Small intestine (tissue), 7 donors: ENCODE results near the gene CAMK1D. TPM values are rescaled to one million over a fixed set of nuclear protein-coding genes. Genes with fewer than 3 reads are reported as not detected.
"Not testable (repeated sequence)": the region's sequence is repeated elsewhere in the genome, so short reads cannot be mapped to it uniquely, and the experiment has no call there.

Experiments used
- DNase-seq, 2 donors: peaks; one replicate each; pipeline versions ENCODE4 v3.0.0 to v3.0.0-alpha.2; 2013
- FAIRE-seq: peaks from 2 replicates; lab custom pipeline; 2012; peaks lifted over from hg19 to GRCh38; lab: Jason Lieb, UNC
- H3K27ac ChIP-seq, 3 donors: one replicate each; pipeline ENCODE4 v1.5.1; 2013; ENCODE audit warnings: low read length in 2 of 3, mild to moderate bottlenecking in 2 of 3, control low read depth in 1 of 3, inconsistent platforms in 1 of 3, low read depth in 1 of 3, moderate library complexity in 1 of 3
- H3K27me3 ChIP-seq, 3 donors: one replicate each; pipeline ENCODE4 v1.6.1; 2013; ENCODE audit warnings: low read length in 3 of 3, inconsistent platforms in 1 of 3; ENCODE audit not compliant: control insufficient read depth in 3 of 3, insufficient read depth in 3 of 3
- H3K36me3 ChIP-seq, 3 donors: one replicate each; pipeline ENCODE4 v1.6.1; 2013; ENCODE audit warnings: low read length in 3 of 3, inconsistent platforms in 1 of 3, low read depth in 1 of 3, mild to moderate bottlenecking in 1 of 3, moderate library complexity in 1 of 3; ENCODE audit not compliant: control insufficient read depth in 3 of 3, insufficient read depth in 2 of 3
- H3K4me1 ChIP-seq, 3 donors: one replicate each; pipeline ENCODE4 v1.6.1; 2013; ENCODE audit warnings: low read length in 2 of 3, inconsistent platforms in 1 of 3, low read depth in 1 of 3, mild to moderate bottlenecking in 1 of 3, moderate library complexity in 1 of 3; ENCODE audit not compliant: control insufficient read depth in 3 of 3, insufficient read depth in 2 of 3
- H3K4me3 ChIP-seq, 3 donors: one replicate each; pipeline ENCODE4 v1.5.1; 2013; ENCODE audit warnings: low read length in 3 of 3, control low read depth in 1 of 3, inconsistent platforms in 1 of 3, low read depth in 1 of 3, mild to moderate bottlenecking in 1 of 3, moderate library complexity in 1 of 3
- H3K9me3 ChIP-seq, 2 donors: one replicate each; pipeline ENCODE4 v1.6.1; 2013; ENCODE audit warnings: low read depth in 1 of 2, low read length in 1 of 2; ENCODE audit not compliant: control insufficient read depth in 2 of 2, insufficient read depth in 1 of 2
- WGBS, 3 donors: extraction: QIAGEN DNeasy Blood & Tissue Kit; methylation state at CpG; one replicate each; pipeline ENCODE4 v1.1.7; 2013; 5-methylcytosine and 5-hydroxymethylcytosine counted together
- polyA plus RNA-seq, 4 donors: library from polyadenylated mRNA; stranded (reverse) in 3 of 4; unstranded in 1 of 4; fragments of 200-250 nt in 3 of 4; fragments of 120-200 nt in 1 of 4; gene quantifications; one replicate each; pipeline versions ENCODE4 v1.2.1 to v1.2.3, GENCODE V29; 2013
- donor health status: healthy with polysubstance abuse.
- donor health status: control.
- donor health status: control.
- donor health status: Bipolar disorder and iron deficiency.
- donor health status: healthy.

Gene CAMK1D
- polyA plus RNA-seq, 4 donors = 0.45 to 9.7 (median 3.8) TPM

DNA sequence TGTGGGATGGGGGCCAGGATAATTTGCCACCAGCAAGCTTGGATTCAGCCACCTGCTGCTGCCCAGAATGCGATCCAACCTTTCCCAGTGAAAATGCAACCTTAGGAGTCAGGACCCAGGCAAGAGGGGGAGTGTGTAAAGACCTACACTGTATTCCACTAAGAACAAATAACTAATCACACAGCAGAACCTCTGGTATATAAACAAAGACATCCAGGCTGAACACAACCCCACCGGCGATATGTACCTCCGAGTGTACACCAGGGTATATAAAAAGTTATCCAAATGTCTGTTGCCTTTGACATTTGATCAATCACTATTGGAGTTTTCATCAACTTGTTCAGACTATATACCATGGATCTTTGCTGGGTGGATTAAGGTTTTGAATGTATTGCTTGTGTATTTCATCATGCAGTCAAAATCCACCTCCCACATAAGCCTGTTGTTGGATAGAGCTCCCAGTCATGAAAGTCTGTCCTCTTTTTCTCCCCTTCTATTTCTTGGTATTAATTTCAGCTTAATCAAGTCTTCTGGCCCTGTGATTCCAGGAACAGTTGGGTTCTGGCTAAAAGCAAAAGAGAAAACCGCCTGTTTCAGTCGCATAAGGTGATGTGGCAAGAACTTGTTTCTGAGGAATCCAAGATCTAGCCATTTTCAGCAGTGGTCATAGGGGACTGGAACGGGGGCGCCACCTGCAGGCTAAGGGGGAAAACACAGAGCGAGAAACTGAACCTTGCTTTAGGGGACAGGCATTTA, 361.4 kb downstream of the CAMK1D start:
- WGBS, 3 donors = 39 to 44% (median 41%) methylated on average over 9 of the region's 9 CpGs
- H3K36me3 ChIP-seq = no peaks in the 10 kb centered on the region
- peaks cover 0 to 13% (median 7%) of the 10 kb centered on the region in 3 donors for H3K4me1 ChIP-seq
- peak; percentile 76 to 87 for DNase-seq
- no peaks in the 10 kb centered on the region for H3K9me3 ChIP-seq
- H3K4me3 ChIP-seq = no peak overlapping the region
- no peak overlapping the region for H3K27ac ChIP-seq
- H3K27me3 ChIP-seq = no peaks in the 10 kb centered on the region
- FAIRE-seq = no peak

DNA sequence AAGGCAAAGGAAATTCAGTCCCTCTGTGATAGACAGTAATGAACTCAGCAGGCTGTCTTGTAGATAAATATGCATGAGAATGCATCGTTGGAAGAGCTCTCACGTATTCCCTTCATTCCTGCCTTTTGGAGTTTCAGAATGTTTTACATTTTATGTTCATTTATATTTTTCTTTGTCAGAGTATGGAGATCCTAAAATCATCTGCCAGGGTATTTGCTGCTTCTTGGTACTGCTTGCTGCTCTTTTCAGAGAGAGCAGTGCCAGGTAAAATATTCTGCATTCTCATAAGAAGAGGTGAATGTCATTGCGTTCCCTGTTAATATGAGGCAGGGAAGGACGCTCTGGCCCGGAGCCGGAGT, 362.0 kb downstream of the CAMK1D start:
- 68 to 73% (median 69%) methylated on average over 6 of the region's 6 CpGs for WGBS, 3 donors
- Histone ChIP-seq H3K27me3 (no peaks in the 10 kb centered on the region), H3K27ac (no peak overlapping the region), H3K4me3 (no peak overlapping the region), H3K9me3 (no peaks in the 10 kb centered on the region), H3K36me3 (no peaks in the 10 kb centered on the region), H3K4me1 (peaks cover 0 to 13% (median 7%) of the 10 kb centered on the region in 3 donors)
- DNase-seq = no peak
- no peak for FAIRE-seq

DNA sequence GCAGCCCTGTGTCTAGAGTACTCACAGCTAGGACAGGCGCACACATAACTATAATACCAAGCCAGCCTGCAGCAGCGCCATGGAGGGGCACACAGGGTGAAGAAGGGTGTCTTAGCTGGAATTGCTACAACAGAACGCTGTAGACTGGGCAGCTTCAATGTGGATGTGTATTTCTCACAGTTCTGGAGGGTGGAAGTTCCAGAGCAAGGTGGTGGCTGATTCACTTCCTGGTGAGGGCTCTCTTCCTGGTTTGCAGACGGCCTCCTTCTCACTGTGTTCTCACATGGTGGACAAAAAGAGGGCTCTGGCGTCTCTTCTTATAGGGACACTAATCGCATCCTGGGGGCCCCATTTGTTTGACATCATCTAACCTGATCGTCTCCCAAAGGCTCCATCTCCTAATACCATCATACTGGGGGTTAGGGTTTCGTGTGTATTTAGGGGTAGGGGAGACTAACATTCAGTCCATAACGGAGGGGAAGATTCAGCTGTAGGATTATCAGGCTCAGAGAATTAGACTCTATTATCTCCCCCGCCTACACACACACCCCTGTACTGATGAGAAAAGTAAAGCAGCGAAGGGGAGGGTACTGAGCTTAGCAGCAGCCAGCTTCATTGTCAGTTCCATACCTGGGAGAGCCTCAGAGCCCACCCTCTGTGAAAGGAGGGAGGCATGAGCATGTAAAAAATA, 363.1 kb downstream of the CAMK1D start:
- H3K4me1 ChIP-seq = peaks cover 0 to 7% (median 5%) of the 10 kb centered on the region in 3 donors
- H3K27ac ChIP-seq = no peak overlapping the region
- FAIRE-seq = no peak
- no peaks in the 10 kb centered on the region for H3K36me3 ChIP-seq
- no peak overlapping the region for H3K4me3 ChIP-seq
- H3K9me3 ChIP-seq = no peaks in the 10 kb centered on the region
- 89 to 91% (median 91%) methylated on average over 11 of the region's 11 CpGs for WGBS, 3 donors
- DNase-seq = no peak
- no peaks in the 10 kb centered on the region for H3K27me3 ChIP-seq

DNA sequence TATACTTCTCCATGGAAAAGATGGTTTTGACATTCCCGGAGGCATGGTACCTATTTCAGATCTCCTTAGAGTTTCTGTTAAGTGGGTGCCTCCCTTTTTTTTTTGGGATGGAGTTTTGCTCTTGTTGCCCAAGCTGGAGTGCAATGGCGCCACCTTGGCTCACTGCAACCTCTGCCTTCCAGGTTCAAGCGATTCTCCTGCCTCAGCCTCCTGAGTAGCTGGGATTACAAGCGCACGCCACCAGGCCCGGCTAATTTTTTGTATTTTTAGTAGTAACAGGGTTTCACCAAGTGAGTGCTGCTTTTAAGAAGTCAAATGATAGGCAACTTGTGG, 363.6 kb downstream of the CAMK1D start:
- not testable (repeated sequence) for FAIRE-seq, H3K36me3 ChIP-seq, H3K27me3 ChIP-seq, H3K4me3 ChIP-seq, H3K9me3 ChIP-seq, H3K4me1 ChIP-seq, H3K27ac ChIP-seq, DNase-seq
- WGBS, 3 donors = 93 to 97% (median 96%) methylated on average over 6 of the region's 6 CpGs

DNA sequence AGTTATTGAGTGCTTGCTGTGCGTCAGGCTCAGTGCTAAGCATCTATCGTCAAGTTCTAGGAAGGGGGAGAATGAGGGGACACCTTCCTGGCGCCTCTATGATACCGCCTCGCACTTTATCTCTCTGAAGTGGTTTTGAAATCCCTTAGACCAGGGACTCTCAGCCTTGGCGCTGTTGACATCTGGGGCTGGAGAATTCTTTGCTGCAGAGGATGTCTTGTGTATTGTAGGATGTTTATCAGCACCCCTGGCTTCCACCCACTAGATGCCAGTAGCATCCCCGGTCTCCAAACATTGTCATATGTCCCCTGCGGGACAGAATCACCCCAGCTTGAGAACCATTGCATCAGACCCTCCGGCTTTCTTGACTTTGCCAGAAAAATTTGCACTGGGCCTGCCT, 366.7 kb downstream of the CAMK1D start:
- Histone ChIP-seq H3K4me3 (no peak overlapping the region), H3K36me3 (no peaks in the 10 kb centered on the region), H3K27me3 (no peaks in the 10 kb centered on the region), H3K9me3 (no peaks in the 10 kb centered on the region), H3K27ac (no peak overlapping the region), H3K4me1 (peaks cover 4 to 12% (median 5%) of the 10 kb centered on the region in 3 donors)
- no peak for FAIRE-seq
- no peak for DNase-seq
- 82 to 92% (median 83%) methylated on average over 9 of the region's 9 CpGs for WGBS, 3 donors

DNA sequence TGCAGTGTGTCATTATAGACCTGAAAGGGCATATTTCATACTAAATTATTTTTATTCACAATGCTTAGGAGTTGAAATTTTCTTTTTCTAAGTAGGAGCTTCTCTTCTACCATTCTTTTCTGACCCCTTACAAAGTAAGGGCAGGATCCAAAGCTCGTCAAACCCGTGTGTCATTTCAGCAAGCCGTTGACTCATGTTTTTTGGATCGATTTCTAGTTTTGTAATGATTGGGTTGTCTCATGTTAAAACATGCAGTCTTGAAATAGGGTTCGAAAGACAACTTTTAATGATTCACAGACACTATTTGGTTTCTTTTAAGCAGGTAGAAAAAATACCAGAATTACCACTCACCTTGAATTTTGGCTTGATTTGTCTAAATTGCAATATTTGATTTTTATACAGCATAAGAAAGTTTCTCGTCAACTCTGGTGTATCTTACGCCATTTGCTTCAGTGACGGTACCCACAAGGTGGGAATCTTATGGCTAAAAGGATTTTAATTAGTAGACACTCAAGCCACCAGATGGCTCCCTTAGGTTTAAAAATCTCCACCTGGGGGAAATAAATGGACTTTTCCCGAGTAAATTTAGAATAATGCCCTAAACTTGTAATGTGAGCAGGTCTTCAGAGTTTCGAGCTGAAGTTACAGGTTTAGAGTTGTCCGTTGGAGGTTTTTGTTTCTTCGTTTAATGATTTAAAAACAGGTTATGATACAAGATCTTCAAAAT, 368.8 kb downstream of the CAMK1D start:
- Histone ChIP-seq H3K4me3 (no peak overlapping the region), H3K27ac (no peak overlapping the region), H3K9me3 (no peaks in the 10 kb centered on the region), H3K36me3 (no peaks in the 10 kb centered on the region), H3K27me3 (no peaks in the 10 kb centered on the region), H3K4me1 (peaks cover 5 to 17% (median 5%) of the 10 kb centered on the region in 3 donors)
- FAIRE-seq (no peak), DNase-seq (no peak)
- WGBS, 3 donors = 80 to 82% (median 81%) methylated on average over 12 of the region's 12 CpGs

DNA sequence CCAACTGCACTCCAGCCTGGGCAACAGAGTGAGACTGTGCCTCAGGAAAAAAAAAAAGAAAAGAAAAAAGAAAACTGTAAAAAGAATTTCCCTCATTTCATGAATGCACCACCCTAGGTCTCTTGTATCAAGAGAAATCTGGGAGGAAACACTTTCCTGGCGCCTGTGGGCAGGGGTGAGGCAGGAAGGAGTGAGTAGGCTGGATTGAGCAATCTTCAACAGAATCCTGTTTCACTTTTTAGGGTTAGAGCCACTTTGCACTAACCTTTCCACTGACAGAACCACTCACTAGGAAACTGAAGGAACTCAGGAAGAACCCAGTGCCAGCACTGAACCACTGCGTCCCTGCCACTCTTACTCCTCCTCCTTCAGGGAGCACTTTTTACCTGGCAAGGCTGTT, 370.0 kb downstream of the CAMK1D start:
- WGBS, 3 donors = 45 to 75% (median 66%) methylated on average over 2 of the region's 2 CpGs
- H3K4me3 ChIP-seq = no peak overlapping the region
- DNase-seq = peak in 1 of 2 donors; percentile 25
- FAIRE-seq = no peak
- peak overlapping the region in 1 of 3 donors; percentile 14 for H3K27ac ChIP-seq
- H3K36me3 ChIP-seq = no peaks in the 10 kb centered on the region
- H3K9me3 ChIP-seq = no peaks in the 10 kb centered on the region
- H3K27me3 ChIP-seq = no peaks in the 10 kb centered on the region
- H3K4me1 ChIP-seq = peaks cover 5 to 17% (median 5%) of the 10 kb centered on the region in 3 donors

DNA sequence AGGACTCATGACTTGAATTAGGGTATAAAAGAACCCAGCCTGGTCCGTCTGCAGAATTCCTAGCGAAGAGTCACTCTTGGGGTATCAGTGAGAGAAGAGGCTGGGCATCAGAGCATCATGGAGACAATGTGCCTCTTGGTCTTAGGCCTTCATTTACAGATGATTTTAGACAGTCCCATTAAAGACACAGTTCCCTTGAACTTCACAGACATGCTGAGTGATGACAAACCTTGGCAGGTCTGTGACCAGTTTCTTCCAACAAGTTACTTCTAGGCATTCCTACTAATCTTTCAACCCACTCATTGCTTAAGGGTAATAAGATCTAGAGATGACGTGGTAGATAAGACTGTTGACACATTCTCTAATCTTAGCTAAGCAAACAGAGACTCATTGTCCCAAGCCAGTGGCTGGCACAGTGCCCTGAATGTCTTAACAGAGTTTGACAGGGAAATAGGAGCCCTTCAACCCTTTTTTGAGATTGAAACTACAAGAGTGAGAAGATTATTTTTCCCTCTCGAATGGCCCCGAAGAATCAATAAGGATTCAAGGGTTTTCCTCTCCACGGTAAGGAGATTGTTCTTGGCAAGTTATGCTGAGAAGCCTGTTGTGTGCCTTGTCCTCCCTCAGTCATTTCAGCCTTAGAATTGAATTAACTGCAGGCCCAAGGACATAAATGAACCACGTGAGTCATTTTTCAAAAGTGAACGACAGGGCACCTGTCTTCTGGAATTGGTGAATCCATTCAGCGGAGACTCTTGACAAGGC, 371.1 kb downstream of the CAMK1D start:
- H3K27ac ChIP-seq = peak overlapping the region; percentile 21 to 52 (median 45)
- peak; percentile 47 for FAIRE-seq
- H3K36me3 ChIP-seq = no peaks in the 10 kb centered on the region
- H3K27me3 ChIP-seq = no peaks in the 10 kb centered on the region
- WGBS, 3 donors = 17 to 55% (median 31%) methylated on average over 9 of the region's 9 CpGs
- H3K4me3 ChIP-seq = no peak overlapping the region
- peak; percentile 91 to 93 for DNase-seq
- H3K9me3 ChIP-seq = no peaks in the 10 kb centered on the region
- peaks cover 5 to 17% (median 5%) of the 10 kb centered on the region in 3 donors for H3K4me1 ChIP-seq
